SK-N-SH treated with all-trans-retinoic acid at 6 μM for 48 hours (cell line): Measurements from ENCODE around the gene DHTKD1.

Experiments
- BACH2 ChIP-seq: fragments of 250-450 bp; sonication (Bioruptor Pico); IDR thresholded peaks from 2 replicates; pipeline ENCODE4 v1.9.0; 2021; ENCODE audit warnings: mild to moderate bottlenecking, borderline replicate concordance
- ISL1 ChIP-seq: fragments of 250-450 bp; sonication (Bioruptor Pico); IDR thresholded peaks from 2 replicates; pipeline ENCODE4 v2.1.2; 2022; ENCODE audit warnings: mild to moderate bottlenecking, moderate library complexity
- PPARA ChIP-seq: fragments of 250-450 bp; sonication (Bioruptor Pico); IDR thresholded peaks from 2 replicates; pipeline ENCODE4 v1.5.0; 2020; ENCODE audit warnings: mild to moderate bottlenecking, borderline replicate concordance
- RARB ChIP-seq: fragments of 250-450 bp; sonication (Bioruptor Pico); IDR thresholded peaks from 2 replicates; pipeline ENCODE4 v1.8.0; 2021; ENCODE audit warnings: mild to moderate bottlenecking, moderate library complexity
- SNAI2 ChIP-seq: fragments of 250-450 bp; sonication (Bioruptor Pico); IDR thresholded peaks from 2 replicates; pipeline ENCODE4 v1.5.0; 2020; ENCODE audit warnings: mild to moderate bottlenecking, moderate library complexity
- TCF4 ChIP-seq: fragments of 250-450 bp; sonication (Bioruptor Pico); IDR thresholded peaks from 2 replicates; pipeline ENCODE4 v1.8.0; 2021; ENCODE audit warnings: mild to moderate bottlenecking, moderate library complexity, borderline replicate concordance
- TOX ChIP-seq: fragments of 250-450 bp; sonication (Bioruptor Pico); IDR thresholded peaks from 2 replicates; pipeline ENCODE4 v1.8.0; 2021; ENCODE audit warnings: mild to moderate bottlenecking, moderate library complexity, borderline replicate concordance
- ZFP3 ChIP-seq: fragments of 250-450 bp; sonication (Bioruptor Pico); IDR thresholded peaks from 2 replicates; pipeline ENCODE4 v1.5.0; 2020; ENCODE audit warnings: mild to moderate bottlenecking, moderate library complexity
- ZFP30 ChIP-seq: fragments of 450-650 bp; formaldehyde crosslinking; IDR thresholded peaks from 2 replicates; pipeline ENCODE4 v1.5.0; 2022; ENCODE audit warnings: mild to moderate bottlenecking, moderate library complexity
- ZNF8 ChIP-seq: fragments of 450-650 bp; formaldehyde crosslinking; IDR thresholded peaks from 2 replicates; pipeline ENCODE4 v1.5.0; 2020; ENCODE audit warnings: mild to moderate bottlenecking, moderate library complexity
- TF ChIP-seq, protein P1 (sequence below): fragments of 250-450 bp; sonication (Bioruptor Pico); IDR thresholded peaks from 2 replicates; pipeline ENCODE4 v1.5.1; 2020; ENCODE audit warnings: low read depth, mild to moderate bottlenecking, moderate library complexity
- TF ChIP-seq, protein P2 (sequence below): fragments of 250-450 bp; sonication (Bioruptor Pico); IDR thresholded peaks from 2 replicates; pipeline ENCODE4 v1.8.0; 2020; ENCODE audit warnings: mild to moderate bottlenecking, moderate library complexity, borderline replicate concordance
- TF ChIP-seq, protein P3 (sequence below): fragments of 250-450 bp; sonication (Bioruptor Pico); IDR thresholded peaks from 2 replicates; pipeline ENCODE4 v1.8.0; 2021; ENCODE audit warnings: low read depth, mild to moderate bottlenecking, moderate library complexity, borderline replicate concordance
- TF ChIP-seq, protein P4 (sequence below): fragments of 250-450 bp; sonication (Bioruptor Pico); IDR thresholded peaks from 2 replicates; pipeline ENCODE4 v1.5.0; 2020; ENCODE audit warnings: mild to moderate bottlenecking, moderate library complexity

DNA sequence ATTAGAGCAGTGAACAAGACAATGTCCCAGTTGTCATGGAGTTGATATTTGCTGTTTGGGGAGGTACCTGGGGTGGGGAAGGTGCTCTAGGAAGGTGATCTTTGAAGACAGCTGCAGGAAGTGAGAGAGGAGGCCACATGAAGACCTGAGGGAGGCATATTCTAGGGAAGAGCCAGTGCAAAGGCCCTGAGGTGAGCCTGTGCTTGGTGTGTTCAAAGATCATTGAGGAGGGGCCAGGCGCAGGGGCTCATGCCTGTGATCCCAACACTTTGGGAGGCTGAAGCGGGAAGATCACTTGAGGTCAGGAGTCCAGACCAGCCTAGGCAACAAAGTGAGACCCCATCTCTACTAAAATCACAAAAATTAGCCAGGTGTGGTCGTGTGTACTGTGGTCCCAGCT is 75.8 kb downstream of the DHTKD1 start:
- TF ChIP-seq, protein P1, sequence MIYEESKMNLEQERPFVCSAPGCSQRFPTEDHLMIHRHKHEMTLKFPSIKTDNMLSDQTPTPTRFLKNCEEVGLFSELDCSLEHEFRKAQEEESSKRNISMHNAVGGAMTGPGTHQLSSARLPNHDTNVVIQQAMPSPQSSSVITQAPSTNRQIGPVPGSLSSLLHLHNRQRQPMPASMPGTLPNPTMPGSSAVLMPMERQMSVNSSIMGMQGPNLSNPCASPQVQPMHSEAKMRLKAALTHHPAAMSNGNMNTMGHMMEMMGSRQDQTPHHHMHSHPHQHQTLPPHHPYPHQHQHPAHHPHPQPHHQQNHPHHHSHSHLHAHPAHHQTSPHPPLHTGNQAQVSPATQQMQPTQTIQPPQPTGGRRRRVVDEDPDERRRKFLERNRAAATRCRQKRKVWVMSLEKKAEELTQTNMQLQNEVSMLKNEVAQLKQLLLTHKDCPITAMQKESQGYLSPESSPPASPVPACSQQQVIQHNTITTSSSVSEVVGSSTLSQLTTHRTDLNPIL (CRISPR knock-in tag) = no peak
- no peak for TF ChIP-seq ZFP30 (CRISPR knock-in tag)
- no peak for TF ChIP-seq RARB
- TF ChIP-seq, protein P2, sequence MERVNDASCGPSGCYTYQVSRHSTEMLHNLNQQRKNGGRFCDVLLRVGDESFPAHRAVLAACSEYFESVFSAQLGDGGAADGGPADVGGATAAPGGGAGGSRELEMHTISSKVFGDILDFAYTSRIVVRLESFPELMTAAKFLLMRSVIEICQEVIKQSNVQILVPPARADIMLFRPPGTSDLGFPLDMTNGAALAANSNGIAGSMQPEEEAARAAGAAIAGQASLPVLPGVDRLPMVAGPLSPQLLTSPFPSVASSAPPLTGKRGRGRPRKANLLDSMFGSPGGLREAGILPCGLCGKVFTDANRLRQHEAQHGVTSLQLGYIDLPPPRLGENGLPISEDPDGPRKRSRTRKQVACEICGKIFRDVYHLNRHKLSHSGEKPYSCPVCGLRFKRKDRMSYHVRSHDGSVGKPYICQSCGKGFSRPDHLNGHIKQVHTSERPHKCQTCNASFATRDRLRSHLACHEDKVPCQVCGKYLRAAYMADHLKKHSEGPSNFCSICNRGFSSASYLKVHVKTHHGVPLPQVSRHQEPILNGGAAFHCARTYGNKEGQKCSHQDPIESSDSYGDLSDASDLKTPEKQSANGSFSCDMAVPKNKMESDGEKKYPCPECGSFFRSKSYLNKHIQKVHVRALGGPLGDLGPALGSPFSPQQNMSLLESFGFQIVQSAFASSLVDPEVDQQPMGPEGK (CRISPR knock-in tag) = no peak
- no peak for TF ChIP-seq TOX (CRISPR knock-in tag)
- TF ChIP-seq BACH2 (CRISPR knock-in tag) = no peak
- TF ChIP-seq ZNF8 = no peak
- TF ChIP-seq, protein P3, sequence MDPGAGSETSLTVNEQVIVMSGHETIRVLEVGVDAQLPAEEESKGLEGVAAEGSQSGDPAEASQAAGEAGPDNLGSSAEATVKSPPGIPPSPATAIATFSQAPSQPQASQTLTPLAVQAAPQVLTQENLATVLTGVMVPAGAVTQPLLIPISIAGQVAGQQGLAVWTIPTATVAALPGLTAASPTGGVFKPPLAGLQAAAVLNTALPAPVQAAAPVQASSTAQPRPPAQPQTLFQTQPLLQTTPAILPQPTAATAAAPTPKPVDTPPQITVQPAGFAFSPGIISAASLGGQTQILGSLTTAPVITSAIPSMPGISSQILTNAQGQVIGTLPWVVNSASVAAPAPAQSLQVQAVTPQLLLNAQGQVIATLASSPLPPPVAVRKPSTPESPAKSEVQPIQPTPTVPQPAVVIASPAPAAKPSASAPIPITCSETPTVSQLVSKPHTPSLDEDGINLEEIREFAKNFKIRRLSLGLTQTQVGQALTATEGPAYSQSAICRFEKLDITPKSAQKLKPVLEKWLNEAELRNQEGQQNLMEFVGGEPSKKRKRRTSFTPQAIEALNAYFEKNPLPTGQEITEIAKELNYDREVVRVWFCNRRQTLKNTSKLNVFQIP (CRISPR knock-in tag) = no peak
- TF ChIP-seq ISL1 (CRISPR knock-in tag) = no peak
- no peak for TF ChIP-seq ZFP3 (CRISPR knock-in tag)
- TF ChIP-seq, protein P4, sequence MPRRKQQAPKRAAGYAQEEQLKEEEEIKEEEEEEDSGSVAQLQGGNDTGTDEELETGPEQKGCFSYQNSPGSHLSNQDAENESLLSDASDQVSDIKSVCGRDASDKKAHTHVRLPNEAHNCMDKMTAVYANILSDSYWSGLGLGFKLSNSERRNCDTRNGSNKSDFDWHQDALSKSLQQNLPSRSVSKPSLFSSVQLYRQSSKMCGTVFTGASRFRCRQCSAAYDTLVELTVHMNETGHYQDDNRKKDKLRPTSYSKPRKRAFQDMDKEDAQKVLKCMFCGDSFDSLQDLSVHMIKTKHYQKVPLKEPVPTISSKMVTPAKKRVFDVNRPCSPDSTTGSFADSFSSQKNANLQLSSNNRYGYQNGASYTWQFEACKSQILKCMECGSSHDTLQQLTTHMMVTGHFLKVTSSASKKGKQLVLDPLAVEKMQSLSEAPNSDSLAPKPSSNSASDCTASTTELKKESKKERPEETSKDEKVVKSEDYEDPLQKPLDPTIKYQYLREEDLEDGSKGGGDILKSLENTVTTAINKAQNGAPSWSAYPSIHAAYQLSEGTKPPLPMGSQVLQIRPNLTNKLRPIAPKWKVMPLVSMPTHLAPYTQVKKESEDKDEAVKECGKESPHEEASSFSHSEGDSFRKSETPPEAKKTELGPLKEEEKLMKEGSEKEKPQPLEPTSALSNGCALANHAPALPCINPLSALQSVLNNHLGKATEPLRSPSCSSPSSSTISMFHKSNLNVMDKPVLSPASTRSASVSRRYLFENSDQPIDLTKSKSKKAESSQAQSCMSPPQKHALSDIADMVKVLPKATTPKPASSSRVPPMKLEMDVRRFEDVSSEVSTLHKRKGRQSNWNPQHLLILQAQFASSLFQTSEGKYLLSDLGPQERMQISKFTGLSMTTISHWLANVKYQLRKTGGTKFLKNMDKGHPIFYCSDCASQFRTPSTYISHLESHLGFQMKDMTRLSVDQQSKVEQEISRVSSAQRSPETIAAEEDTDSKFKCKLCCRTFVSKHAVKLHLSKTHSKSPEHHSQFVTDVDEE (CRISPR knock-in tag) = no peak
- TF ChIP-seq TCF4 (CRISPR knock-in tag) = no peak
- TF ChIP-seq PPARA (CRISPR knock-in tag) = no peak
- no peak for TF ChIP-seq SNAI2
